GM12864 (cell line): ENCODE measurements around the gene THRB.

ENCODE experiments used
- DNase-seq: peaks from one replicate; pipeline ENCODE4 v3.0.0-alpha.2; 2011; ENCODE audit warnings: low read depth
- H3K4me3 ChIP-seq: 2 replicates; pipeline ENCODE4 v1.5.1; 2011; ENCODE audit warnings: mild to moderate bottlenecking, low read depth, low read length, control low read depth
- CTCF ChIP-seq: IDR thresholded peaks from 2 replicates; pipeline ENCODE4 v1.5.1; 2011; ENCODE audit warnings: low read depth, mild to moderate bottlenecking, moderate library complexity, low read length, control low read depth, inconsistent platforms; ENCODE audit errors: missing control alignments

The THRB gene

GRCh38 chr3:24388159-24388558 lies 106.5 kb downstream of the THRB start:
- H3K4me3 ChIP-seq: no peak overlapping the region
- no peak for DNase-seq
- TF ChIP-seq CTCF: no peak

DNA sequence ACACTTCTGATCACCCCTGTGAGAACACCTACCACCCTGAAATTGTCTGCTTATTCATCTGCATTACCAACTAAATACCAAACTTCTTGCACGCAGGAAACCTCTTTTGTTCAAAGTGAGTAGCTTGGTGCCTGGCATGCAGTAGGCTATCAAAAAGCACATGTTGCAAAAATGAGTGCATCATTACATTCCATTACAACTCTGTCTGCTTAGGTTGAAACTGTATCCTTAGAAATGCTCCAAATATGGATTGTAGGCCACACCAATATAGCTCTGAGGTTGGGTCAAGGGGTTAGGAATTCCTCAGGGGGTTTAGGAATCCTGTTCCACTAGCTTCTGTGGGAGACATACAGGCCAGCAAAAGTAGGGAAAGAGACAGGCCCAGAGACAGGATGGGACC lies 107.2 kb downstream of the THRB start:
- no peak for DNase-seq
- H3K4me3 ChIP-seq: no peak overlapping the region
- TF ChIP-seq CTCF: no peak

DNA sequence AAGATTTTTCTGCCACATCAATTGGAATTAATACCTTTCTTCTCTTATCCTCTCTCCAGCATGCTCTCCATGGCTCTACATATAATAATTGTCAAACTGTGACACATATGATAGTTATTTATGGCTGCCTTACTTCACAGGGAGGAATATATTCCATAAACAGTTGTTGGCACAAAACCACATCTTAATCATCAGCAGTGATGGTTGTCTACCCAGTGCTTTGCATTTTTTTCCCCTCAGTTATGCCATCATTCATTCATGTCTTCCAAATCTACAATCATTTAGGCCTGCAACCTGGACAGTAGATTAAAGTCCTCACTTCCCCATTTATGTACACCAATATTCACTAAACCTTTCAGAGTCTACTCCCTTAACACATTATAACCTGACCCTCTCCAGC lies 107.7 kb downstream of the THRB start:
- no peak overlapping the region for H3K4me3 ChIP-seq
- no peak for TF ChIP-seq CTCF
- DNase-seq: no peak

DNA sequence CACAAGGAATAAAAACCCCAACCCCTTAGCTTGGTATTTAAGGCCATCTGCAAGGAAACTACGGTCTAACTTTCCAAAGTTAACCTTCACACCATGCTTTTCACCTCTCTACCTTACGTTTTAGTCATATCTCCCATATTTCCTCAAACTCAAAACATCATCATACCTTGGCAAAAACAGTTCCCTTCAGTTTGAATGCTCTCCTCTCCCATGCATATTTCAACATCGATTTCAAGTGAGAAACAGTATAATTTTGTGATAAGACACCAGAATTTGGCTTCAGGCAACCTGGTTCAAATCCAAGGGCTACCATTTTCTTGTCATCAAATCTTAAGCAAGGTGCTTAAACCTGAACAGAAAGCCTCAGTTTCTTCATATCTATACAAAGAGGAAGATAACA lies 108.2 kb downstream of the THRB start:
- H3K4me3 ChIP-seq: no peak overlapping the region
- DNase-seq: no peak
- TF ChIP-seq CTCF: no peak

- no peak for DNase-seq
- TF ChIP-seq CTCF: no peak
- no peak overlapping the region for H3K4me3 ChIP-seq
Observed at GRCh38 chr3:24385012-24385615, 109.5 kb downstream of the THRB start.

DNA sequence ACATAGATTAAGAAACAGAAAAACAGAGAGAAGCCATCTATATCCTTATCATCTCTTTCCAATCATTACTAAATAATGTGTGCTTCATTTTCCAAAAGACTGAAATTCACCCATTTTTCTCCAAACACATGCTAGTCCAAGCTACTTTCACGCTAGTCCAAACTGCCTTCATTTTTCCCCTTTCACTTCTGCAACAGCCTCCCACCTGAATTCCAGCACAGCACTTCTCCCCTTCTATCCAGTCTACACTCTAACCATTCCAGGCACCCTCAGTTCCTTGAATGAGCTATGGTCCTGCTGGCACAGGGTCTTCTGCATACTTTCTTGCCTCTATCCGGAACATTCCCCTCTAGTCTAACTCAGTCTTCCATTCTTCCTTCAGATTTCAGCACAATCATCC lies 112.0 kb downstream of the THRB start:
- TF ChIP-seq CTCF: no peak
- H3K4me3 ChIP-seq: no peak overlapping the region
- no peak for DNase-seq

- DNase-seq: no peak
- H3K4me3 ChIP-seq: no peak overlapping the region
- no peak for TF ChIP-seq CTCF
Observed at GRCh38 chr3:24379936-24380335, 114.7 kb downstream of the THRB start.
